Keratinocyte (primary cell): ENCODE results near the gene BMX. TPM values are rescaled to one million over a fixed set of nuclear protein-coding genes. Genes with fewer than 3 reads are reported as not detected.

ENCODE experiments used
- DNase-seq: peaks from one replicate; pipeline ENCODE4 v3.0.0-alpha.2; 2011; ENCODE audit warnings: low read depth, missing footprints, low spot score
- FAIRE-seq: peaks from 2 replicates; lab custom pipeline; 2011; peaks lifted over from hg19 to GRCh38; lab: Jason Lieb, UNC
- H2AFZ ChIP-seq: 2 replicates; pipeline ENCODE4 v1.6.0; 2012; ENCODE audit warnings: low read length, control low read depth, inconsistent platforms; ENCODE audit not compliant: control insufficient read depth
- H3K27ac ChIP-seq: 2 replicates; pipeline ENCODE4 v1.5.1; 2011; ENCODE audit warnings: low read length; ENCODE audit not compliant: control insufficient read depth, insufficient read depth
- H3K27me3 ChIP-seq: 3 replicates; pipeline ENCODE4 v1.6.0; 2011; ENCODE audit warnings: low read length; ENCODE audit not compliant: control insufficient read depth, insufficient read depth; ENCODE audit errors: extremely low read depth
- H3K36me3 ChIP-seq, 2 experiments: 2 replicates in 1 of 2; 3 replicates in 1 of 2; pipeline ENCODE4 v1.5.1; 2011; ENCODE audit warnings: low read length in 2 of 2, mild to moderate bottlenecking in 1 of 2; ENCODE audit not compliant: control insufficient read depth in 2 of 2, insufficient read depth in 2 of 2; ENCODE audit errors: extremely low read depth in 1 of 2
- H3K4me1 ChIP-seq: 3 replicates; pipeline ENCODE4 v1.5.1; 2011; ENCODE audit warnings: low read length; ENCODE audit not compliant: control insufficient read depth, insufficient read depth; ENCODE audit errors: extremely low read depth
- H3K4me2 ChIP-seq: 3 replicates; pipeline ENCODE4 v1.6.0; 2011; ENCODE audit warnings: low read depth, low read length; ENCODE audit not compliant: control insufficient read depth, insufficient read depth; ENCODE audit errors: extremely low read depth
- H3K4me3 ChIP-seq, 3 experiments: fragments of 200-600 bp in 1 of 3; sonication (generic) in 1 of 3; 2 replicates in 2 of 3; 3 replicates in 1 of 3; pipeline ENCODE4 v1.5.1; 2011 to 2016; ENCODE audit warnings: low read length in 3 of 3, mild to moderate bottlenecking in 3 of 3, control low read depth in 2 of 3, inconsistent platforms in 1 of 3, low read depth in 1 of 3, mixed read lengths in 1 of 3, mixed run types in 1 of 3, moderate library complexity in 1 of 3; ENCODE audit not compliant: control insufficient read depth in 2 of 3, insufficient read depth in 2 of 3; ENCODE audit errors: extremely low read depth in 1 of 3
- H3K79me2 ChIP-seq: 2 replicates; pipeline ENCODE4 v1.6.0; 2012; ENCODE audit warnings: low read length; ENCODE audit not compliant: control insufficient read depth, insufficient read depth
- H3K9ac ChIP-seq: 3 replicates; pipeline ENCODE4 v1.6.0; 2011; ENCODE audit warnings: low read length; ENCODE audit not compliant: control insufficient read depth, insufficient read depth; ENCODE audit errors: extremely low read depth
- H3K9me1 ChIP-seq: 3 replicates; pipeline ENCODE4 v1.6.0; 2011; ENCODE audit warnings: low read length; ENCODE audit not compliant: control insufficient read depth, insufficient read depth; ENCODE audit errors: extremely low read depth
- H3K9me3 ChIP-seq: 2 replicates; pipeline ENCODE4 v1.5.1; 2012; ENCODE audit warnings: low read depth, low read length; ENCODE audit not compliant: control insufficient read depth
- H4K20me1 ChIP-seq: 3 replicates; pipeline ENCODE4 v1.6.0; 2011; ENCODE audit warnings: low read length; ENCODE audit not compliant: control insufficient read depth, insufficient read depth; ENCODE audit errors: extremely low read depth
- CTCF ChIP-seq, 3 experiments: IDR thresholded peaks in 1 of 3; conservative IDR thresholded peaks in 1 of 3; optimal IDR thresholded peaks in 1 of 3; 2 replicates in 2 of 3; 3 replicates in 1 of 3; pipeline versions ENCODE3 to v1.5.1; 2011; ENCODE audit warnings: low read length in 3 of 3, mild to moderate bottlenecking in 3 of 3, moderate library complexity in 2 of 3, control low read depth in 1 of 3, inconsistent platforms in 1 of 3; ENCODE audit not compliant: insufficient read depth in 2 of 3; ENCODE audit errors: extremely low read depth in 1 of 3
- EZH2 ChIP-seq: IDR thresholded peaks from one replicate; pipeline ENCODE4 v1.6.1; 2012; ENCODE audit warnings: inconsistent platforms, mild to moderate bottlenecking, low read length, moderate library complexity
- dilution Hi-C: fragments of 300-500 bp; cut with MboI; formaldehyde crosslinking; loops from one replicate; pipeline ENCODE4 v1.7.0; 2020; ENCODE audit warnings: low sequenced_read_pairs; ENCODE audit not compliant: extremely low pct_ligation_motif_present
- polyA plus RNA-seq, 5 experiments: library from polyadenylated mRNA; depleted of rRNA in 3 of 5; stranded (reverse) in 3 of 5; stranded (forward) in 1 of 5; unstranded in 1 of 5; fragments of >200 nt; gene quantifications; 1 replicate in 1 of 5; 2 replicates in 3 of 5; 3 replicates in 1 of 5; pipeline versions ENCODE4 v1.2.1 to v1.2.3, GENCODE V29; 2011 to 2012; ENCODE audit warnings: missing spikeins in 2 of 5, low read depth in 1 of 5, low replicate concordance in 1 of 5

Gene BMX
- polyA plus RNA-seq, 1 donor (not counting 4 experiments of a cell fraction or from before 2014, with no cell fraction given), result 0.09 TPM

GRCh38 chrX:15512401-15512965, 11.9 kb downstream of the BMX start:
- no peaks in the 10 kb centered on the region for H3K27me3 ChIP-seq
- peaks cover 17% of the 10 kb centered on the region for H3K4me1 ChIP-seq
- H3K79me2 ChIP-seq, result no peaks in the 10 kb centered on the region
- DNase-seq (no peak), FAIRE-seq (peak; percentile 67)
- no peaks in the 10 kb centered on the region for H3K9me1 ChIP-seq
- no peaks in the 10 kb centered on the region for H4K20me1 ChIP-seq
- TF ChIP-seq CTCF (optimal IDR thresholded peaks at IDR 0.05 in 1 of 3, IDR thresholded peaks at IDR 0.05 in 1 of 3, conservative IDR thresholded peaks at IDR 0.05 in 1 of 3; ENCODE audit: extremely low read depth in 1 of 3, insufficient read depth in 2 of 3, low read length in 3 of 3) (no peak), EZH2 (no peak)
- no peaks in the 10 kb centered on the region for H3K36me3 ChIP-seq
- H3K9me3 ChIP-seq, result no peaks in the 10 kb centered on the region
- no peak overlapping the region for H3K9ac ChIP-seq
- no peak overlapping the region for H3K4me3 ChIP-seq
- dilution Hi-C loops, result no loop called here
- peak overlapping the region; percentile 19 for H3K27ac ChIP-seq
- H3K4me2 ChIP-seq, result no peak overlapping the region
- H2AFZ ChIP-seq, result no peak overlapping the region

GRCh38 chrX:15514279-15514678, 13.7 kb downstream of the BMX start:
- no peak overlapping the region for H2AFZ ChIP-seq
- dilution Hi-C loops, result no loop called here

More at GRCh38 chrX:15514279-15514678, 13.7 kb downstream of the BMX start:
- no peak overlapping the region for H3K27ac ChIP-seq
- H4K20me1 ChIP-seq, result no peaks in the 10 kb centered on the region
- peaks cover 17% of the 10 kb centered on the region for H3K4me1 ChIP-seq
- no peaks in the 10 kb centered on the region for H3K9me1 ChIP-seq
- TF ChIP-seq CTCF (optimal IDR thresholded peaks at IDR 0.05 in 1 of 3, IDR thresholded peaks at IDR 0.05 in 1 of 3, conservative IDR thresholded peaks at IDR 0.05 in 1 of 3; ENCODE audit: extremely low read depth in 1 of 3, insufficient read depth in 2 of 3, low read length in 3 of 3) (no peak), EZH2 (no peak)
- DNase-seq, result no peak
- H3K27me3 ChIP-seq, result no peaks in the 10 kb centered on the region
- no peak overlapping the region for H3K4me2 ChIP-seq
- FAIRE-seq, result no peak
- H3K4me3 ChIP-seq, result no peak overlapping the region
- no peaks in the 10 kb centered on the region for H3K79me2 ChIP-seq
- H3K9me3 ChIP-seq, result no peaks in the 10 kb centered on the region
- no peak overlapping the region for H3K9ac ChIP-seq
- no peaks in the 10 kb centered on the region for H3K36me3 ChIP-seq
